Subcutaneous adipose tissue (tissue), 4 donors: ENCODE results near the gene ERVMER34-1. TPM values are rescaled to one million over a fixed set of nuclear protein-coding genes. Genes with fewer than 3 reads are reported as not detected.

Source experiments
- CTCF ChIP-seq: fragments of 450-650 bp; IDR thresholded peaks from one replicate; pipeline ENCODE4 v1.5.1; 2016; ENCODE audit warnings: low read depth, mild to moderate bottlenecking, control low read depth, antibody characterized with exemption, moderate library complexity
- total RNA-seq, 4 donors: library from RNA; depleted of rRNA; stranded (reverse); fragments of >200 nt; gene quantifications; one replicate each; pipeline ENCODE4 v1.1.0, GENCODE V29; 2016

ERVMER34-1 gene
- total RNA-seq, 4 donors from 2014 or later = 0.51 TPM; not detected in 3

GRCh38 chr4:52780617-52781354 is 29.6 kb upstream of the ERVMER34-1 start:
- TF ChIP-seq CTCF = no peak

GRCh38 chr4:52780206-52780605 is 29.0 kb upstream of the ERVMER34-1 start:
- no peak for TF ChIP-seq CTCF

- TF ChIP-seq CTCF = no peak
Measured at GRCh38 chr4:52760256-52760655, 9.0 kb upstream of the ERVMER34-1 start.

GRCh38 chr4:52755426-52755825 is 4.2 kb upstream of the ERVMER34-1 start:
- no peak for TF ChIP-seq CTCF

- no peak for TF ChIP-seq CTCF
Measured at GRCh38 chr4:52752936-52753335, 1.7 kb upstream of the ERVMER34-1 start.

GRCh38 chr4:52751487-52751911 is 274 bp upstream of the ERVMER34-1 start:
- TF ChIP-seq CTCF = no peak

- no peak for TF ChIP-seq CTCF
Measured at GRCh38 chr4:52750213-52750612, 1.0 kb downstream of the ERVMER34-1 start.
